Measurements from ENCODE around the gene TMTC4. TPM values are rescaled to one million over a fixed set of nuclear protein-coding genes. Genes with fewer than 3 reads are reported as not detected.

TMTC4 gene
- total RNA-seq, 4 donors from 2014 or later = 6.5 to 10.6 (median 7.7) TPM

GRCh38 chr13:100600461-100600860 lies 74.1 kb downstream of the TMTC4 start:
- Histone ChIP-seq H3K9me3 (no peaks in the 10 kb centered on the region), H3K27ac (no peak overlapping the region), H3K27me3 (no peaks in the 10 kb centered on the region), H3K36me3 (no peaks in the 10 kb centered on the region), H3K4me3 (no peak overlapping the region), H3K4me1 (no peaks in the 10 kb centered on the region)
- TF ChIP-seq CTCF (IDR thresholded peaks at IDR 0.05 in 4 of 5, conservative IDR thresholded peaks at IDR 0.05 in 1 of 5) (no peak), POLR2A (IDR thresholded peaks at IDR 0.05) (no peak)
- ATAC-seq (no peak), DNase-seq (no peak)
- intact Hi-C loops (cut with DNase I; ENCODE audit: low total_unique reads) = no loop called here
- in situ Hi-C loops (cut with MboI; ENCODE audit: low sequenced_read_pairs in 4 of 4) = no loop called here

GRCh38 chr13:100597253-100597652 lies 77.3 kb downstream of the TMTC4 start:
- Histone ChIP-seq H3K36me3 (no peaks in the 10 kb centered on the region), H3K4me1 (no peaks in the 10 kb centered on the region), H3K4me3 (no peak overlapping the region), H3K27me3 (no peaks in the 10 kb centered on the region), H3K9me3 (no peaks in the 10 kb centered on the region), H3K27ac (no peak overlapping the region)
- in situ Hi-C loops (cut with MboI; ENCODE audit: low sequenced_read_pairs in 4 of 4) (loop anchor here in 1 of 4 donors (25.0 kb wide), 1 partner anchor 515 kb away; no protein-coding TSS in a partner anchor), intact Hi-C loops (cut with DNase I; ENCODE audit: low total_unique reads) (no loop called here)
- ATAC-seq = no peak
- TF ChIP-seq CTCF (IDR thresholded peaks at IDR 0.05 in 4 of 5, conservative IDR thresholded peaks at IDR 0.05 in 1 of 5) = no peak
- TF ChIP-seq POLR2A (IDR thresholded peaks at IDR 0.05) = no peak
- DNase-seq = no peak

- no peak overlapping the region for H3K4me3 ChIP-seq
- H3K27ac ChIP-seq = no peak overlapping the region
- DNase-seq (no peak), ATAC-seq (no peak)
- in situ Hi-C loops (cut with MboI; ENCODE audit: low sequenced_read_pairs in 4 of 4) = loop anchor here in 1 of 4 donors (25.0 kb wide), 1 partner anchor 516 kb away; no protein-coding TSS in a partner anchor
- H3K4me1 ChIP-seq = no peaks in the 10 kb centered on the region
- no peaks in the 10 kb centered on the region for H3K27me3 ChIP-seq
- H3K36me3 ChIP-seq = no peaks in the 10 kb centered on the region
- no peak for TF ChIP-seq POLR2A (IDR thresholded peaks at IDR 0.05)
- TF ChIP-seq CTCF (IDR thresholded peaks at IDR 0.05 in 4 of 5, conservative IDR thresholded peaks at IDR 0.05 in 1 of 5) = no peak
- intact Hi-C loops (cut with DNase I; ENCODE audit: low total_unique reads) = no loop called here
- H3K9me3 ChIP-seq = no peaks in the 10 kb centered on the region
Measured at GRCh38 chr13:100596516-100596915, 78.1 kb downstream of the TMTC4 start.

- H3K4me1 ChIP-seq = no peaks in the 10 kb centered on the region
- no peak overlapping the region for H3K4me3 ChIP-seq
- no peaks in the 10 kb centered on the region for H3K27me3 ChIP-seq
- no peaks in the 10 kb centered on the region for H3K36me3 ChIP-seq
- DNase-seq = no peak
- intact Hi-C loops (cut with DNase I; ENCODE audit: low total_unique reads) (no loop called here), in situ Hi-C loops (cut with MboI; ENCODE audit: low sequenced_read_pairs in 4 of 4) (loop anchor here in 1 of 4 donors (25.0 kb wide), 1 partner anchor 518 kb away; no protein-coding TSS in a partner anchor)
- H3K9me3 ChIP-seq = no peaks in the 10 kb centered on the region
- no peak for ATAC-seq
- TF ChIP-seq CTCF (IDR thresholded peaks at IDR 0.05 in 4 of 5, conservative IDR thresholded peaks at IDR 0.05 in 1 of 5) (no peak), POLR2A (IDR thresholded peaks at IDR 0.05) (no peak)
- no peak overlapping the region for H3K27ac ChIP-seq
Measured at GRCh38 chr13:100594731-100595130, 79.9 kb downstream of the TMTC4 start.

- H3K27me3 ChIP-seq = no peaks in the 10 kb centered on the region
- in situ Hi-C loops (cut with MboI; ENCODE audit: low sequenced_read_pairs in 4 of 4) = loop anchor here in 1 of 4 donors (25.0 kb wide), 1 partner anchor 518 kb away; no protein-coding TSS in a partner anchor
- no peaks in the 10 kb centered on the region for H3K36me3 ChIP-seq
- no peak overlapping the region for H3K4me3 ChIP-seq
- no peak for ATAC-seq
- intact Hi-C loops (cut with DNase I; ENCODE audit: low total_unique reads) = no loop called here
- H3K9me3 ChIP-seq = no peaks in the 10 kb centered on the region
- TF ChIP-seq POLR2A (IDR thresholded peaks at IDR 0.05) = no peak
- no peak for DNase-seq
- H3K27ac ChIP-seq = no peak overlapping the region
- peaks cover 0 to under 1% of the 10 kb centered on the region in 2 donors for H3K4me1 ChIP-seq
Measured at GRCh38 chr13:100594255-100594654, 80.3 kb downstream of the TMTC4 start.

Data from gastrocnemius medialis (tissue), 4 donors.